ENCODE measurements around the gene AGAP5. TPM values are rescaled to one million over a fixed set of nuclear protein-coding genes. Genes with fewer than 3 reads are reported as not detected.
A peak's percentile ranks its signal among the peaks of the same experiment; 100 is the strongest.

AGAP5 gene
- total and polyA plus RNA-seq, 8 donors = 4.3 to 18.4 (median 7.7) TPM

DNA sequence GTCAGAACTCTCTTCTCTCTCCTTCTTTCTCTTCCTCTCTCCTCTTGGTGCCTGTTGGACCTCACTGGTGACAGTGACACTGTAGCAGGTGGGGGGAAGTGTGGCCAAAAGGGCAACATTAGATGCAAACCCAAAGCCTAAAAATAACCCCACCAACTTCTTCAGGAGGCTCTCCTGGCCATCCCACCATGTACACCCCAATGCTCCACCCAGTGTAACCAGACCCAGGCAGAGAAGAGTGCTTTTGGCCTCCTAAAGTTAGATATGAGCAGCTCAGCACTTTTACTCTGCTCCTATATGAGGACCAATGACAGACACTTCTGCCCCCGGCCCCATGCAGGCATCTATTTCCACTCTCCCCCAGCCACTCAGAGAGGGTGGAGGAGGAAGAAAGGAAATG, 62.1 kb downstream of the AGAP5 start:
- H3K27ac ChIP-seq = no peak overlapping the region
- H3K36me3 ChIP-seq = no peaks in the 10 kb centered on the region
- H3K9me3 ChIP-seq = no peaks in the 10 kb centered on the region
- no peak overlapping the region for H3K4me3 ChIP-seq
- H3K27me3 ChIP-seq = no peaks in the 10 kb centered on the region
- FAIRE-seq (no peak), DNase-seq (no peak), ATAC-seq (no peak)
- H3K4me1 ChIP-seq = no peaks in the 10 kb centered on the region
- 33 to 51% methylated on average over 1 of the region's 1 CpG for WGBS, 2 donors
- TF ChIP-seq, protein P1, sequence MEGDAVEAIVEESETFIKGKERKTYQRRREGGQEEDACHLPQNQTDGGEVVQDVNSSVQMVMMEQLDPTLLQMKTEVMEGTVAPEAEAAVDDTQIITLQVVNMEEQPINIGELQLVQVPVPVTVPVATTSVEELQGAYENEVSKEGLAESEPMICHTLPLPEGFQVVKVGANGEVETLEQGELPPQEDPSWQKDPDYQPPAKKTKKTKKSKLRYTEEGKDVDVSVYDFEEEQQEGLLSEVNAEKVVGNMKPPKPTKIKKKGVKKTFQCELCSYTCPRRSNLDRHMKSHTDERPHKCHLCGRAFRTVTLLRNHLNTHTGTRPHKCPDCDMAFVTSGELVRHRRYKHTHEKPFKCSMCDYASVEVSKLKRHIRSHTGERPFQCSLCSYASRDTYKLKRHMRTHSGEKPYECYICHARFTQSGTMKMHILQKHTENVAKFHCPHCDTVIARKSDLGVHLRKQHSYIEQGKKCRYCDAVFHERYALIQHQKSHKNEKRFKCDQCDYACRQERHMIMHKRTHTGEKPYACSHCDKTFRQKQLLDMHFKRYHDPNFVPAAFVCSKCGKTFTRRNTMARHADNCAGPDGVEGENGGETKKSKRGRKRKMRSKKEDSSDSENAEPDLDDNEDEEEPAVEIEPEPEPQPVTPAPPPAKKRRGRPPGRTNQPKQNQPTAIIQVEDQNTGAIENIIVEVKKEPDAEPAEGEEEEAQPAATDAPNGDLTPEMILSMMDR (IDR thresholded peaks at IDR 0.05) = no peak
- intact Hi-C loops (cut with DNase I) = no loop called here

GRCh38 chr10:73634421-73634820, 63.5 kb downstream of the AGAP5 start:
- Histone ChIP-seq H3K27me3 (no peaks in the 10 kb centered on the region), H3K9me3 (no peaks in the 10 kb centered on the region), H3K27ac (no peak overlapping the region), H3K36me3 (no peaks in the 10 kb centered on the region), H3K4me3 (no peak overlapping the region), H3K4me1 (no peaks in the 10 kb centered on the region)
- TF ChIP-seq, protein P1 (IDR thresholded peaks at IDR 0.05) = no peak
- ATAC-seq (no peak), FAIRE-seq (no peak), DNase-seq (no peak)
- intact Hi-C loops (cut with DNase I) = no loop called here
- 68 to 70% methylated on average over 5 of the region's 5 CpGs for WGBS, 2 donors

- Histone ChIP-seq H3K27me3 (no peaks in the 10 kb centered on the region), H3K9me3 (no peaks in the 10 kb centered on the region), H3K36me3 (no peaks in the 10 kb centered on the region), H3K27ac (no peak overlapping the region), H3K4me1 (peaks cover 0 to 5% (median 0%) of the 10 kb centered on the region in 3 donors), H3K4me3 (no peak overlapping the region)
- WGBS, 2 donors = 86 to 90% methylated on average over 5 of the region's 5 CpGs
- no peak for FAIRE-seq
- TF ChIP-seq, protein P1 (IDR thresholded peaks at IDR 0.05) = no peak
- intact Hi-C loops (cut with DNase I) = no loop called here
- DNase-seq = no peak
- no peak for ATAC-seq
These were observed 68.7 kb downstream of the AGAP5 start for GRCh38 chr10:73629165-73629564.

DNA sequence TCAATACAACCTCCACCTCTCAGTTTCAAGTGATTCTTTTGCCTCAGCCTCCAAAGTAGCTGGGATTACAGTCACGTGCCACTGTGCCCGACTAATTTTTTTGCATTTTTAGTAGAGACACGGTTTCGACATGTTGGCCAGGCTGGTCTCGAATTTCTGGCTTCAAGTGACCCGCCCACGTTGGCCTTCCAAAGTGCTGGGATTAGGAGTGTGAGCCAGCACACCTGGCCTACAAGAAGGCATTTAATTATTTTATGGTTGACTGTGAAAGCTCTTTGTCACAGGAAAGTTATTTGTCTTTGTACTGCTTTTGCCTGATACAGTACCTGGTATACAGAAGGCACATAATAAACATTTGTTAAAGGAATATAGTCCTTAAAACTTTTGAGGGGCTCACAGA, 69.5 kb downstream of the AGAP5 start:
- DNase-seq = peak in 3 of 6 donors; percentile 43 to 62 (median 48)
- ATAC-seq = peak in 1 of 4 donors; percentile 22
- no peak for FAIRE-seq

GRCh38 chr10:73627300-73627699, 70.6 kb downstream of the AGAP5 start:
- Histone ChIP-seq H3K36me3 (no peaks in the 10 kb centered on the region), H3K4me1 (peaks cover 0 to 5% (median 0%) of the 10 kb centered on the region in 3 donors), H3K27me3 (no peaks in the 10 kb centered on the region), H3K9me3 (no peaks in the 10 kb centered on the region), H3K4me3 (no peak overlapping the region), H3K27ac (no peak overlapping the region)
- intact Hi-C loops (cut with DNase I) = no loop called here
- WGBS, 2 donors = 96 to 98% methylated on average over 6 of the region's 6 CpGs
- TF ChIP-seq, protein P1 (IDR thresholded peaks at IDR 0.05) = no peak
- FAIRE-seq (no peak), ATAC-seq (no peak), DNase-seq (no peak)

More for the DNA sequence above, 69.5 kb downstream of the AGAP5 start:
- Histone ChIP-seq H3K4me3 (no peak overlapping the region), H3K9me3 (no peaks in the 10 kb centered on the region), H3K27ac (peak overlapping the region in 1 of 4 donors; percentile 37), H3K27me3 (no peaks in the 10 kb centered on the region), H3K4me1 (peaks cover 0 to 5% (median 0%) of the 10 kb centered on the region in 3 donors), H3K36me3 (no peaks in the 10 kb centered on the region)
- WGBS, 2 donors = 16 to 33% methylated on average over 7 of the region's 7 CpGs
- TF ChIP-seq, protein P1 (IDR thresholded peaks at IDR 0.05) = no peak
- intact Hi-C loops (cut with DNase I) = no loop called here

Data from pancreas (tissue), 10 donors.